Smooth muscle cell of the brain vasculature (primary cell): ENCODE results near the gene GADD45B.
"Not testable (repeated sequence)": the region's sequence is repeated elsewhere in the genome, so short reads cannot be mapped to it uniquely, and the experiment has no call there.

ENCODE experiments used
- DNase-seq: peaks from one replicate; pipeline ENCODE4 v3.0.0-alpha.2; 2012; ENCODE audit warnings: low read depth, low spot score

The GADD45B gene

DNA sequence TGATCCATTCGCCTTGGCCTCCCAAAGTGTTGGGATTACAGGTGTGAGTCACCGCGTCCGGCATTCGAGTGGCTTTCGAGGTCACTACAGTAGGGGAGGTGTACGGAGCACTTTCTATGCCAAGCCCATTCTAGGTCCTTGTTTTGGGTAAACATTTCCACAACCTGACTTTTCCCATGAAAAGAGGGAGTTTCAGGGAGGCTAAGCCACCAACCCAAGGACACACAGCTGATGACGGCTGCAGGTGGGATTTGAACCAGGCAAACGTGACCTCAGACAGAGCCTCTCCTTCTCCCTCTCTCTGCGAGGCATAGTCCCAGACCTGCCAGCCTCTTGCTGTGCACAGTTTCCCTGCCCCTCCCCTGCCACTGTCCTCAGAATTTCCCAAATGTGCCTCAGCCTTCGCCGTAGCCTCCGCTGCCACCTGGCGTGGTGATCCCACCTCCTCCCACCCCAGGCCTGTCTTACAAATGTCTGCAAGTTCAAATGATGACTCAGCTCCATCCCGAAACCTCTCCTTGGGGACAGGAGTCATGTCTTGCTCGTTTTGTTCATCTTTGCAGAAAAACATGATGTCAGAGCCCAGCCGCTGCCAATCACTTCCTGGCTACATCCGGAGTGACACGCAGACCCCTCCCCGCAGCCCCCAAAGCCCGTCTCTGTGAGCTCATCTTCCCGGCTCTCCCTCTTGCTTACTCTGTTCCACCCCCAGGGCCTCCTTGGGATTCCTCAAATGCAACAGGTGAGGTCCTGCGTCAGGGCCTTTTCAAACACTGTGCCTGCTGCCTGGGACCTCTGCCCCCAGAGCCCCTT lies 6.6 kb upstream of the GADD45B start:
- no peak for DNase-seq

DNA sequence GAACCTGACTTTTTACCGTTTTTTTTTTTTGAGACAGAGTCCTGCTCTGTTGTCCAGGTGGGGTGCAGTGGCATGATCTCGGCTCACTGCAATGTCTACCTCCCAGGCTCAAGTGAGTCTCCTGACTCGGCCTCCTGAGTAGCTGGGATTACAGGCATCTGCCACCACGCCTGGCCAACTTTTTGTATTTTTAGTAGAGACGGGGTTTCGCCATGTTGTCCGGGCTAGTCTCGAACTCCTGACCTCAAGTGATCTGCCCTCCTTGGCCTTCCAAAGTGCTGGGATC lies 6.1 kb upstream of the GADD45B start:
- not testable (repeated sequence) for DNase-seq

DNA sequence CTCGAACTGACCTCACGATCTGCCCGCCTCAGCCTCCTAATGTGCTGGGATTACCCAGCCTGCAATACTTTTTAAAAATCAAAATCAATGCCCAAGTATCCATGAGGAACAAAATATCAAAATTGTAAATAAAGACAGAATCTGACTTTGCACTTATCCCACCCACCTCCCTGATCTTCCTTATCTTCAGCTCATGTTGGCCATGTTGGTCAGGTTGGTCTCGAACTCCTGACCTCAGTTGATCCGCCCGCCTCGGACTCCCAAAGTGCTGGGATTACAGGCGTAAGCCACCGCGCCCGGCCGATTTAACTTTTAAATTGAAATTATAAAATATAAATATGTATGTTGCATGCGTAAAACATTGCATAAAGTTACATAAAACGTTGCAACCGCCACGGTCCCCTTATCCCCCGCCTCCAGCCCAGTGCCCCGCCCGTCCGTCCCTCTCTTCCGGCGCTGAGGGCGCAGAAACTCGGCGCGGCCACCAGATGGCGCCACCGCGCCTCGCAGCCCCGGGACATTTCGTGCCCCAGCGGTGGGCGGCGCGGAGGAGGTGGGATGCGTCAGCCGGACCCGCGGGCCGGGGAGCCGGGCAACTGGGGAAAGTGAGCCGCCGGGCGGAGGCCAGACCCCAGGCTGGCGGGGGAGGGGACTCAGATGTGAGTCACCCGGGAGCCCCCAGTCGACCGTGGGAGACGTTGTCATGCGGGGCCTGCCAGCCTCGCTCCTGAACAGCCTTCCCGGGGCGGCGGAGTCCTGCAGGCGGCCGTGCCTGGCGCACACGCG lies 1.5 kb upstream of the GADD45B start:
- DNase-seq, result no peak

DNA sequence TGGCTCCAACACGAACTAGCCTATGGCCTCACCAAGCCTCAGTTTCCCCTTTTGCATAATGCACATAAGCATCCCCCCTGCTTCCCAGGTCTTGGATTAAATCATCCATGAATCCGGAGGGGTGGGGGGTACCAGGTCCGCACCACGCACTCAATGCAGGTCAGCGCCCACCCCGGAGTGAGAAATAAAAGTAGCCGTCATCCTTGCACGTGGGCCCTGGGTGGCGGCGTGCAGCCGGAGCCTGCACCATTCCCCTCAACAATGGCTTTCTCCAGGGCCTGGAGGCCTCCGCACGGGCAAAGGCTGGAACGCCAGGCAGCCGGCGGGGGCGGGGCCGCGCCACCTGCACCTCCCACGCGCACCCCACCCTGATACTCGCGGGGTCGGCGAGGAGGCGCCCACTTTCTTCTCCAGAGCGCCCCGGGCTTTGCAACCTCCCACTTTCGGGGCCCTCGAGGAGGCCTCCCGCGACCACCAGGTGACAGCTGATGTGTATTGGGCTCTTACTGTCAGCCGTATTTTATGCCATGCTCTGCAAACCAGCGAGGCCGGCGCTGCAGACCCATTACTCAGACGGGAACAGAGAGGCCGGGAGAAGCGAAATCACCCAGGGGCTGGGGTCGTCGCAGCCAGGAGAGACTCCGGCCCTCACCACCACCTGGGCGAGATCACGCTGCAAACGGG lies 767 bp upstream of the GADD45B start:
- no peak for DNase-seq

DNA sequence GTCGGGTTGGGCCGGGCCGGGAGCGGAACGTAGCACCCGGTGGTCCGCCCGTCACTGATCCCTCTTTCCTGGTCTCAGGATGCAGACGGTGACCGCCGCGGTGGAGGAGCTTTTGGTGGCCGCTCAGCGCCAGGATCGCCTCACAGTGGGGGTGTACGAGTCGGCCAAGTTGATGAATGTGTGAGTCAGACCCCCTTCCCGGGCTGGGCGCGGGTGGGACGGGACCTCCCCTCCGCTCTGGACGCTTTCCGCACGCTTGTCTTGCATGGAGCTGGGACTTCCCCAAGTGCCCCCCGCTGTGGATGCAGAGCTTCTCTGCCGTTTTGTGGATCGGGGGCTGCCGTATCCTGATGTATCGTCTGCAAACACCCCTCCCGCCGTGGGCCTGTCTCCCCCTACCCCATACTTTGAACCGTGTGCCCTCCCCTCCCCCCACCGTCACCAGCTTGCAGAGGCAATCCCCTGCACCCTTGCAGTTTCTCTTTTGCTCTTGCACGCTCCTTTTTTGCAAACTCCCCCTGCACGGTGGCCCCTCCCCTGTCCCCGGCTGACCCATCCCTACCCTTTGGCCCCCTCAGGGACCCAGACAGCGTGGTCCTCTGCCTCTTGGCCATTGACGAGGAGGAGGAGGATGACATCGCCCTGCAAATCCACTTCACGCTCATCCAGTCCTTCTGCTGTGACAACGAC lies 669 bp downstream of the GADD45B start:
- peak; percentile 83 for DNase-seq

DNA sequence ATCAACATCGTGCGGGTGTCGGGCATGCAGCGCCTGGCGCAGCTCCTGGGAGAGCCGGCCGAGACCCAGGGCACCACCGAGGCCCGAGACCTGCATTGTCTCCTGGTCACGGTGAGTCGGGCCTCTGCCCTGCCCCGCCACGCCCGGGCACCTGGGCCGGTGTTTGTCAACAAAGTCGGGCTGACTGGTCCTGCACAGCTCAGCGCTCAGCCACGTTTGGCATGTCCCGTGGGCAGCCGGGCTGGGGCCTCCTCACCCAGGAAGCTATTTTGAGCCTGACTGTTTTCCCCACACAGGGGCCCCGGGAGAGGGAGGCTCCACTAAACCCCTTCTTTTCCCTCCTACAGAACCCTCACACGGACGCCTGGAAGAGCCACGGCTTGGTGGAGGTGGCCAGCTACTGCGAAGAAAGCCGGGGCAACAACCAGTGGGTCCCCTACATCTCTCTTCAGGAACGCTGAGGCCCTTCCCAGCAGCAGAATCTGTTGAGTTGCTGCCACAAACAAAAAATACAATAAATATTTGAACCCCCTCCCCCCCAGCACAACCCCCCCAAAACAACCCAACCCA lies 1.3 kb downstream of the GADD45B start:
- no peak for DNase-seq

DNA sequence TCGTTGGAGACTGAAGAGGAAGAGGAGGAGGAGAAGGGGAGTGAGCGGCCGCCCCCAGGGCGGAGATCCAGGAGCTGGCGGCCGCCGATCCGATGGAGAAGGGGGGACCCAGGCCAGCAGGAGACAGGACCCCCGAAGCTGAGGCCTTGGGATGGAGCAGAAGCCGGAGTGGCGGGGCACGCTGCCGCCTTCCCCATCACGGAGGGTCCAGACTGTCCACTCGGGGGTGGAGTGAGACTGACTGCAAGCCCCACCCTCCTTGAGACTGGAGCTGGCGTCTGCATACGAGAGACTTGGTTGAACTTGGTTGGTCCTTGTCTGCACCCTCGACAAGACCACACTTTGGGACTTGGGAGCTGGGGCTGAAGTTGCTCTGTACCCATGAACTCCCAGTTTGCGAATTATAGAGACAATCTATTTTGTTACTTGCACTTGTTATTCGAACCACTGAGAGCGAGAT lies 1.8 kb downstream of the GADD45B start:
- no peak for DNase-seq

DNA sequence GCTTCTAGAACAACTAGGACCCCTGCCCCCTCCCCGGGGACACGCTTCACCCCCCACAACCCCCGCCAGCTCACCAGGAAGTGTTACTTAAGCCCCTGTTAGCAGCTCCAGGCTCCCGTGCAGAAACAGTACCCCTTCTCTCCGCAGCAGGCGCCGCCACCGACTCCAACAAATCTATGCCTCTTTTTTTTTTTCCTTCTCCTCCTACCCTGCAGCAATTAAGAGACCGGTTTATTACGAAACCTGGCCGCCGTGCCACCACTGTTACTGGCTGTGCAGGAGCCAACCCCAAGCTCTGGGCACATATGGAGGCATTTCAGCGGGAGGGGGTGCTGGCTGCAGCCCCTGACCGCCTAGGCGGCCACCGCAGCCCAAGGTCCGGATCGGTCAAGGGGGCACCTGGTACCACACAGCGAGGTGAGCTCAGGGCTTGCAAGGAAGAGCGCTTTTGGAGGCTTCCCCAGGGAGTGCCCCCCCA lies 2.4 kb downstream of the GADD45B start:
- DNase-seq, result no peak

DNA sequence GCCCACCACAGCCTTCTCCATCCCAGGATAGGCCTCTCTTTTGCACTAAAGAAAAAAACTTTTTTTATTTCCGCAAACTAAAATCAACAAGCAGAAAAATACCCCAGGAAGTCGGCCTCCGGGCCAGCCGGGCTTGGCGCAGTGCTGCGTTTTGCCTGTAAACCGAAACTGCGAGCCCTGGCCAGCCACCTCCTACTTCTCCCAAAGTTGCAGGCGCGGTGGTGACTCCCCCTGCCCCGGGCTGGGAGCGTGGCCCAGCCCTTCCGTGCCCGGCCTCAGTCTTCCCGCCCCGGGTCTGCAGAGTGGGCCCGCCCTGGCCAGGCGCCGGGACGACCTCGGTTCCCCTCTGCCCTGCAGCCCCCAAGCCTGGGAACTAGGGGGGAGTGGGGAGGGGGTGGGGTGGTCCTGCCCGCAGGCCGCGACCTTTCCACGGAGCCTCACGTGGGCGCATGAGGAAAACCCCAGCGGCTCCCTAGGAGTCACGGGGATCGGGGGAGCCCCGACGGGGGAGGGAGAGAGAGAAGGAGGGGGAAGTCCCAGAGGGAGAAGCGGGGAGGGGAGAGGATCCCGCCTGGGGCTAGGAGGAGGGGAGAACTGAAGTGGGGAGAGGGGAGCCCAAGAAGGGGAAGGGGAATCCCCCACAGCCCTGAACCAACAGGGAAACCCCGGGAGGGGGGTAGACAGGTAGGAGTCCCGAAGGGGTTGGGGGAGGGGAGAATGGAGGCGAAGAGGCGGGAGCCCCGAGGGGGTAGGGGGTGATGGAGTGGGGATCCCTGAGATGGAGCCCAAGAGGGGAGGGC lies 3.0 kb downstream of the GADD45B start:
- DNase-seq, result no peak

DNA sequence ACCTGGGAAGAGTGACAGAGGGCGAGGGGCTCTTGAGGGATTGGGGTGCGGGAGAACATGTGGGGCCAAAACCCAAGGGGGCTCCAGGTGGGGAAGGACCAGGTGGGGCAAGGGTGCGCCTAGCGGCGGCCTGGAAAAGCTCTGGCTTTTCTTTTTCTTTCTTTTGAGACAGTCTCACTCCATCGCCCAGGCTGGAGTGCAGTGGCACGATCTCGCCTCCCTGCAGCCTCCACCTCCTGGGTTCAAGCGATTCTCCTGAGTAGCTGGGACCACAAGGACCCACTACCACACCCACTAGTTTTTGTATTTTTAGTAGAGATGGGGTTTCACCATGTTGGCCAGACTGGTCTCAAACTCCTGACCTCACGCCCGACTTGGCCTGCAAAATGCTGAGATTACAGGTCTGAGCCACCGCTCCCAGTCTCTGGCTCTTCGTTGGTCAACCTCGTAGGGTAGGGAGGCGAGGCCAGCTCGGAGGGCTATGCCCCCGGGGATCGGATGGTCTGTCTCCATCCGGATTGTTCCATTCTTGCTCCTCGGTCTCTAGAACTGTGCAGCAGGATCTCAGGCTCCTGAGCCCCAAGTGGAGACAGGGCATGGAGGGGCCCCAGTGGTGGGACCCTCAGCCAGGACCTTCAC lies 3.7 kb downstream of the GADD45B start:
- no peak for DNase-seq

DNA sequence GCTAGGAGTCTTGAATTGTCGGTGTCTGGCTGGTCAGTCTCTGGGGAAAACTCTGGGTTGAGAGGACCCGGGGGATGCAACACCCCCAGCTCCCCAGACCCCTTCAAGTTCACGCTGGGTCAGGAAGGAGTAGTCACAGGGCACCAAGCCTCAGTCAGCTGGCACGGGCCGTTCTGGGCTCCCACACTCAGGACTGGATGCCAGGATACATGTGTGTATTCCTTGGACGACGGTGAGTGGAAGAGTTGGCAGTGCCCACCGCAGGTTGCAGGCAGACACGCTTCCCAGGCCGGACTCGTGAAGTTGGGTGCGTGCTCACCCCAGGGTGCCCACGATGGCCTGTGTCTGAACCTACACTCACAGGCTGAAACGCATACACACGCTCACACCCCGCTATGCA lies 5.5 kb downstream of the GADD45B start:
- no peak for DNase-seq

DNA sequence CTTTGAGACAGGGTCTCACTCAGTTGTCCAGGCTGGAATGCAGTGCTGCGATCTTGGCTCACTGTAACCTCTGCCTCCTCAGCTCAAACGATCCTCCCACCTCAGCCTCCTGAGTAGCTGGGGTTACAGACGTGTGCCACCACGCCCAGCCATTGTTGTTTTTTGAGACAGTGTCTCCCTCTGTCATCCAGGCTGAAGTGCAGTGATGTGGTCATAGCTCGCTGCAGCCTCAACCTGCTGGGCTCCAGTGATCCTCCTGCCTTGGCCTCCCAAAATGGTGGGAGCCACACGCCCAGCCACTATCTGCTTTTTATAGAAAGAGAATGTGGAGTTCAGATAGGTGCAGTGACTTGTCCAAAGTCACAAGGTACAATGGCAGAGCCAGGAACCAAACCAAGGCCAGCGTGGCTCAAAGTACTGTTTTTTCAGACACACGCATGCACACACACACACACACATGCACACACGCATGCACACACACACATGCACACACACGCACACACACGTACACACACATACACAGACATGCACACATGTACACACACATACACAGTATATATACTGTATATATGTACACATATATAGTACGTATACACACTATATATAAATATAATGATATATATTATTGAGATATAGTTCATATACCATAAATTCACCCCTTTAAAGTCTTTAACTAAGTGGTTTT lies 6.6 kb downstream of the GADD45B start:
- no peak for DNase-seq

DNA sequence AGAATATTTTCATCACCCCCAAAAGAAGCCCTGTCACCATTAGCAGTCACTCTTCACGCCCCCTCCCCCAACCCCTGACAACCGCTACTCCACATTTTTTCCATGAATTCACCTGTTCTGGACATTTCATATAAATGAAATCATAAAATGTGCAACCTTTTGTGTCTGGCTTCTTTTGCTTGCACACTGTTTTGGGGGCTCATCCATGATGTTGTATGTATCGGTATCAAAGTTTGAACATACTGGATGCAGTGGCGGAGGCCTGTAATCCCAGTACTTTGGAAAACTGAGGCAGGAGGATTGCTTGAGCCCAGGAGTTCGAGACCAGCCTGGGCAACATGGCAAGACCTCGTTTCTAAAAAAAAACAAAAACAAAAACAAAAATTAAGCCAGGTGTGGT lies 7.2 kb downstream of the GADD45B start:
- DNase-seq, result no peak

DNA sequence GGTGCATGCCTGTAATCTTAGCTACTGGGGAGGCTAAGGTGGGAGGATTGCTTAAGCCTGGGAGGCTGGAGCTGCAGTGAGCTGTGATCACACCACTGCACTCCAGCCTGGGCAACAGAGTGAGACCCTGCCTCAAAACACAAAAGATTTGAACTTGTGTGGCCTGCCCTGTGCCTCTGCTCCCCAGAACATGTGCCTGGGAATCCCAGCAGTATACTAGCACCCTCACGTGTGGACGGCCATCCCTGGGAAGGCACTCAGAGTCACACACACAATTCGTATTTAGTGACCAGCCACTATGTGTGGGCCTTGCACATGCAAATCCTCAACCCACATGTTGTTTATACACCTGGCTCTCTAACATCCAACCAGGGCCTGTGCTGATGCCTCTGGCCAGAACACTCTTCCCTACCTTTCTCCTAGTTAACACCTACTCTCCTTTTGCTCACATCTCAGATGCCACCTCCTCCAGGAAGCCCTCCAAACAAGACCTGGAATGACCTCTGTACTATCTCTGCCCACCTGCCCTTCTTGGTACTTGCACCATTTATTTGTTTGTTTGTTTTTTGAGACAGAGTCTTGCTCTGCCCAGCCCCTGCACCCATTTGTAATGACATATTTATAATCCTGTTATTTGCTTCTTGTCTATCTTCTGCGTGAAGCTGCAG lies 7.7 kb downstream of the GADD45B start:
- DNase-seq, result no peak

DNA sequence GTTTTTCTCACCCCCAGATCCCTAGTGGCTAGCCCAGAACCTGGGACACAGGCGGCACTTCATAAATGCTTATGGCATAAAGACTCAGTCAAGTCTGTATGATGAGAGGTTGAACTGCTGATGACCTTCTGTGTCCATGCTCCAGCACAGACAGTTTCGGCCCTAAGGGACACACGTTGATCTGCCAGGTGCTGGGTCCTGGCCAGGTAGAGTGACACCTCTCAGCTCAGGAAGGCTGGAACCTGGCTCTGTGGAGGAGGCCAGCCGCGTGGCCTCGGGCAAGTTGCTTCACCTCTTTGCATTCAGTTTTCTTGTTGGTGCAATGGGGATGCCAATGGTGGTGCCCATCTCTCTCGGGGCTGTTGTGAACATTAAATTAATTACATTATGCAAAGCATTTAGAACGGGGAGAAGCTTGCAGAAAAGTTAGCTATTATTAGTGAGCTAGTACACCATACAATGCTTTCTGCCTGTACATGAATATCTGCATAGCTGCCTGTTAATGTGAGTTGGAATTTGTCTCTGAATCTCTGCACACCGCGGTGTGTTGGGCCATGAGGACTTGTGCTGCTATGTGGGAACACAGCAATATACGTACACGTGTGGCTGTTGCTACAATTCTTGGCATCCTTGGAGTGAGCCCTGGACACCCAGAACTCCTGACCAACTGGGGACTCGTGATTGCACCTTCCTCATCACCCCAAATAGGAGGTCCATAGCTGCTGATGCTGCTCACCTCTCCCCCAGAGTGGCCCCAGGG lies 8.4 kb downstream of the GADD45B start:
- no peak for DNase-seq

DNA sequence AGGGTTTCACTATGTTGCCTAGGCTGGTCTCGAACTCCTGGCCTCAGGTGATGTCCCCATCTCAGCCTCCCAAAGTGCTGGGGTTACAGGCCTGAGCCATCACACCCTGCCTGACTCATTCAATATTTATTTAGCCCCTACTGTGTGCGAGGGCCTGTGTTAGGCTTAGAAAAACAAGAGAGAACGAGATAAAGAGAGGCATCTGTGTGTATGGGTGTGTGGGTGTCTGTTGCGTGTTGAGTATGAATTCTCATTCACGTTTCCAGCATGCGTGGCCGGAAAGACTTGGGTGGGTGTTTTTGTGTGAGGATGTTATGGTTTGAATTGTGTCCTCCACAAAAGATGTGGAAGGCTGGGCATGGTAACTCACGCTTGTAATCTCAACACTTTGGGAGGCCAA lies 9.5 kb downstream of the GADD45B start:
- DNase-seq, result no peak

DNA sequence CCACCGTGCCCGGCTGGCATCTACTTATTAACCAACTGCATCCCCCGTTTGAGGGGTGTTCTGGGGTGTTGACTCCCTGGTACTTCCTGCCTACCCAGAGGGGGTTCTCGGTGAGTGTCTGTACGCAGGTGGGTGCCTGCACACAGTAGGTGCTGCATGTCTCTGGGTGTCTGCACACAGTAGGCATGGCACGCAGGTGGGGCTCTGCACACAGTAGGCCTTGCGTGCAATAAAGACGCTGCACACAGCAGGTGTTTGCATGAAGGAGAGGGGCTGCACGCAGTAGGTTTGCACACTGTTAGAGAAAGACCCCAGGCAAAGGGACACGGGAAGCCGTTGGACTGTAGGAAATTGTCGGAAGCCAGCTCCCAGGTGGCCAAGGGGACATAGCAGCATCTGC lies 11.2 kb downstream of the GADD45B start:
- DNase-seq, result no peak

DNA sequence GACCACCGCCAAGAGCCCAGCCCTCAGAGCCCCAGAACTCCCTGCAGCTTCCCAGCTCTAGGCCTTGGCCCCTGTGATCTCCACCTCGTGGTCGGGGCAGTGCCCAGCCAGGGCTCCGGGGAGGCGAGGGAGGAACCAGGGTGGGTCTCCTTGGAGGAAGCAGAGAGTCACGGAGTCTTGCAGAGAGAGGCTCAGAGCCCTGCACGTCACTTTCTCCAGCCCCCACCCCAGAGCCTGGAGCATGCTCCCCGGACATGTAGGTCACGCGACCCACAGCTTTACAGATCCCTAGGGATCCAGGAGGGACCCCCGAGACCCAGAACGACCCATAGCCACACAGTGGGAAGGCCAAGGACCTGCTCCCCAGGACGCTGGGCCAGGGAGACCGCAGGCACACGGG lies 11.9 kb downstream of the GADD45B start:
- DNase-seq, result no peak
